Lower leg skin (tissue), 4 donors: ENCODE measurements around the gene LIPJ. TPM values are rescaled to one million over a fixed set of nuclear protein-coding genes. Genes with fewer than 3 reads are reported as not detected.

Experiments
- DNase-seq, 2 donors: peaks; one replicate each; pipeline ENCODE4 v3.0.0-alpha.2; 2019; ENCODE audit warnings: low spot score in 2 of 2
- H3K4me3 ChIP-seq: fragments of 200-600 bp; sonication (generic); 2 replicates; pipeline ENCODE4 v1.5.1; 2017; ENCODE audit warnings: mild to moderate bottlenecking, low read depth; ENCODE audit not compliant: poor library complexity, severe bottlenecking
- POLR2A ChIP-seq, 2 donors: fragments of 450-650 bp; IDR thresholded peaks; one replicate each; pipeline ENCODE4 v1.6.1; 2016 to 2017; ENCODE audit warnings: antibody characterized with exemption in 2 of 2, mild to moderate bottlenecking in 1 of 2, moderate library complexity in 1 of 2
- WGBS, 2 donors: methylation state at CpG; one replicate each; pipeline ENCODE4 v1.1.5; 2018; 5-methylcytosine and 5-hydroxymethylcytosine counted together
- intact Hi-C: fragments of 100-400 bp; cut with DNase I; formaldehyde crosslinking; loops from one replicate; pipeline ENCODE4 v1.15.0; 2023; ENCODE audit warnings: low total_unique reads
- total RNA-seq, 4 donors: library from RNA; depleted of rRNA; stranded (reverse); fragments of >200 nt; gene quantifications; one replicate each; pipeline ENCODE4 v1.1.0, GENCODE V29; 2016
- TF ChIP-seq, protein P1 (sequence below), 3 donors: fragments of 450-650 bp; IDR thresholded peaks; one replicate each; pipeline ENCODE4 v1.5.1; 2016; ENCODE audit warnings: antibody characterized with exemption in 3 of 3, mild to moderate bottlenecking in 3 of 3, moderate library complexity in 2 of 3

Gene LIPJ
- total RNA-seq, 4 donors from 2014 or later, result 0.15 TPM; not detected in 3

DNA sequence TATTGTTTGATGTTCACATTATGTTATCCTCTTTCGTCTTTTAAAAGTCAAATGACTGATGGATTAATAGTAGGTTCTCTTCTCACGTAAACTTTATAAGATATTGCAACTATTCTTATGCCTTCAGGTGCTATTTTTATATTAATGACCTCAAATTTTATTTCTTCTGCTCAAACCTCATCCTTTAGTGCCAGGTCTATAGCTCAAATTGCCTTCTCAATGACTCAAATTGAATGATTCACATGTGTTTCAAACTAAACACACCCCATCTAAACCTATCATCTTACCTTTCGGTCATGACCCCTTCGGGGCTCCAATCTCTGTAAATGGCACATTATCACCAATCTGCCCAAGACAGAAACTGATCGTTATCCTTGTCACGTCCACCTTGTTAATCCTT is 55.6 kb downstream of the LIPJ start:
- intact Hi-C loops, result no loop called here
- no peak for TF ChIP-seq POLR2A (IDR thresholded peaks at IDR 0.05)
- TF ChIP-seq, protein P1, sequence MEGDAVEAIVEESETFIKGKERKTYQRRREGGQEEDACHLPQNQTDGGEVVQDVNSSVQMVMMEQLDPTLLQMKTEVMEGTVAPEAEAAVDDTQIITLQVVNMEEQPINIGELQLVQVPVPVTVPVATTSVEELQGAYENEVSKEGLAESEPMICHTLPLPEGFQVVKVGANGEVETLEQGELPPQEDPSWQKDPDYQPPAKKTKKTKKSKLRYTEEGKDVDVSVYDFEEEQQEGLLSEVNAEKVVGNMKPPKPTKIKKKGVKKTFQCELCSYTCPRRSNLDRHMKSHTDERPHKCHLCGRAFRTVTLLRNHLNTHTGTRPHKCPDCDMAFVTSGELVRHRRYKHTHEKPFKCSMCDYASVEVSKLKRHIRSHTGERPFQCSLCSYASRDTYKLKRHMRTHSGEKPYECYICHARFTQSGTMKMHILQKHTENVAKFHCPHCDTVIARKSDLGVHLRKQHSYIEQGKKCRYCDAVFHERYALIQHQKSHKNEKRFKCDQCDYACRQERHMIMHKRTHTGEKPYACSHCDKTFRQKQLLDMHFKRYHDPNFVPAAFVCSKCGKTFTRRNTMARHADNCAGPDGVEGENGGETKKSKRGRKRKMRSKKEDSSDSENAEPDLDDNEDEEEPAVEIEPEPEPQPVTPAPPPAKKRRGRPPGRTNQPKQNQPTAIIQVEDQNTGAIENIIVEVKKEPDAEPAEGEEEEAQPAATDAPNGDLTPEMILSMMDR (IDR thresholded peaks at IDR 0.05), result no peak
- H3K4me3 ChIP-seq, result no peak overlapping the region
- DNase-seq, result no peak
- WGBS, 2 donors, result 72 to 78% methylated on average over 6 of the region's 6 CpGs

DNA sequence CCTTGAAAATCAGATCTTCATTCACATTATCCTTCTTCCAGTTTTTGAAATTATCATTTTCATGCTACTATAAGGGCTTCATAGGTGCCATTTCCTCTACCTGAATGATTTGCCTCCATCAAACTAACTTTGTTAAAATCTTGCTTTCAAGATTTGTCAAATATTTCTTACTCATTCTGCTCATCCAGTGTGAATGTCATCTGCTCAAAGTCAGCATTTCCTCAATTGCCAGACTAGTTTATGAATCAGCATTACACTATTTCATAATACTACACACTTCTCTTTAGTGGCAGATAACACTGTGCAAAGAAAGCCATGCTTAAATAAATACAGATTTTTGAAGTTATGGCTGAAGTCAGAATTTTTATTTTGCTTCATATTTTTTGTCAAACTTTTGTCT is 56.4 kb downstream of the LIPJ start:
- no peak overlapping the region for H3K4me3 ChIP-seq
- TF ChIP-seq POLR2A (IDR thresholded peaks at IDR 0.05), result no peak
- TF ChIP-seq, protein P1 (IDR thresholded peaks at IDR 0.05), result no peak
- DNase-seq, result no peak
- intact Hi-C loops, result no loop called here

DNA sequence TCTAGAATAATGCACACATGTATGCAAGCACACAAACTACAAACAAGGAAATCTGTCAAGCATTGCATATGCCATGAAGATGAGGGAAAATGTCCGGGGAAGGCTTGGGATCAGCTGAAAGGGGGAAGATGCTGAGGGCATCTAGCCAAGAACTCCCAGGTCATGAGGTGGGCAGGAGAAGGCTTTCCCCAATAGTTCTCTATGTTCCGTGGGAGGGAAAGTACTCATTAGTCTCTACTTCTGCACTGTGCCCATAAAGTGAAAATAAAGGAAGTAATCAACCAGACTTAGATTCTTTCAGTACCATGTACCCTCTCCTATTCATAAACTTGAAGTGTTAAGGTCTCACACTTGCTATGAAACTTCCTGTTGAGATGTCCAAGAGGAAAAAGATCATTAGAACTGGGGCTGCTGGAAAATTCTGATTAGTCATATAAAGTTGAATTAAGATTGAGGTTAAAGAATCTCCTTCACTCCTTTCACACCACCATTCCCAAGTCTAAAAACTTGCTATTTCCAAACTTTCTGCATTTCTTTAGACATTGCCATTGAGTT is 60.6 kb downstream of the LIPJ start:
- no peak overlapping the region for H3K4me3 ChIP-seq
- intact Hi-C loops, result no loop called here
- 56 to 64% methylated on average over 2 of the region's 2 CpGs for WGBS, 2 donors
- TF ChIP-seq POLR2A (IDR thresholded peaks at IDR 0.05), result no peak
- TF ChIP-seq, protein P1 (IDR thresholded peaks at IDR 0.05), result no peak
- no peak for DNase-seq

DNA sequence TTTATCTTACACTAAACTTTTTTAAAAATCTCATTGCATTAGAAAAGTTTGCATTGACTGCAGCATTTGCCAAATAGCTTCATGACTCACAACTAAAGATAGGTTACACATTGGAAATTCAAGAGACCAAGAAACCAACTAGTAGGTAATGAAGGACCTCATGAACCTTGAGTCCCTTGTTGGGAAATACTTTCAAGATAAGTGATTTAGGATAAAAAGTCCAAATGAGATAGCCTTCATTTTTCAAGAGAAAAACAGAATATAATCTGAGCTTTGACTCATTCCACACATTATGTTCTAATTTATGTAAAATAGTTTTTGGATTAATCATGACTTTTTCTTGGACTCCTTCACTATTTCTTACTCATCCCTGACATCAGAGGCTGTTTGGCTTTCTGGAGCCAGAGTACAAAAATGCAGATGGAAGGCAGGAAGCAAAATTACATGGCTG is 64.6 kb downstream of the LIPJ start:
- intact Hi-C loops, result no loop called here
- TF ChIP-seq POLR2A (IDR thresholded peaks at IDR 0.05), result no peak
- TF ChIP-seq, protein P1 (IDR thresholded peaks at IDR 0.05), result no peak
- no peak overlapping the region for H3K4me3 ChIP-seq
- no peak for DNase-seq

DNA sequence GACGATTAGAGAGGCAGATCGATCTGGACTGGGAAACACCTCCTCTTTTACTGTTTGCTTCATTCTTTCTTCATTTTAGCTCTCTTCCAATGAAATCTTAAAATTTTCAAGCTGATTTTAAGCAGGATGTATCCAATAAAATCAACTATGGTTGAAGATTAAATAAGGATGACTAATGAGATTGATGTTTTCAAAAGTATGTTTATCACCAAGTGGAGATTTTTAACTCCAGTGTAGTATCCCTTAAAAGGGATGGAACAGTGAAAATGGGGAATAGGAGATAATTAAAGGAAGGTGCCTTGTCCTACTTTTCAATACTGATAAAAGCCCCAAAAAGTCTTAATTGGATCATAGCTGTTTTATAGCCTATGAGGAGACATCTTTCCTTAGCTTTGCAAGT is 66.1 kb downstream of the LIPJ start:
- WGBS, 2 donors, result 90 to 92% methylated on average over 2 of the region's 2 CpGs
- intact Hi-C loops, result no loop called here
- TF ChIP-seq, protein P1 (IDR thresholded peaks at IDR 0.05), result no peak
- TF ChIP-seq POLR2A (IDR thresholded peaks at IDR 0.05), result no peak
- no peak overlapping the region for H3K4me3 ChIP-seq
- no peak for DNase-seq

Other genes with a start within 250 kb of the LIPJ start
- 10 to 100 TPM in 2 of 4 donors, 1 to 10 TPM in 2; 6.8 to 18.3 (median 10.9) TPM for gene RNLS, start 3.4 kb upstream of the LIPJ start, total RNA-seq
- gene LIPF, start 77.7 kb downstream of the LIPJ start, total RNA-seq, result not detected
- gene LIPK, start 119.5 kb downstream of the LIPJ start, total RNA-seq, result 10 to 100 TPM; 17.4 to 60.3 (median 27.5) TPM
- 10 to 100 TPM; 25.9 to 80.5 (median 39.4) TPM for gene LIPN, start 173.3 kb downstream of the LIPJ start, total RNA-seq
- gene LIPM, start 216.0 kb downstream of the LIPJ start, total RNA-seq, result 10 to 100 TPM; 30.4 to 56.7 (median 36.1) TPM